Measurements from ENCODE around the gene DHX32.

DNA sequence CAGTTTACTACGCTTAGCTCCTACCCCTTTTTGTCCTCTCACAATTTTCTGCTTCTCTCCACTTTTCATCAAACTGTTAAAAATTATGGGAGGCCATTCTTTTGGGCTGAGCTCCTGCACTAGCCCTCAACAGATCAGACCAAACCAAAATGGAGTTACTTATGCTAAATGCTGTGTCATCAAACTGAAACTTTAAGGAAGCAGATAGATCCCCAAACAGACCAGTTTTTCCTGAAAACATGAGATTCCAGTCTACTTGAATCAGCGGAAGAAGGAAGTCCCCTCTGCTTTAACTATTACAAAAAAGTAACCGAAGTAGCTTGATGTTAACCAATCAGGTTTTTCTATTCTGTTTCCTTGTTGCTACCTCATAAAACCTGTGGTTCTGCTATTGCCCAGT lies 35.9 kb upstream of the DHX32 start:
- TF ChIP-seq, protein P1, sequence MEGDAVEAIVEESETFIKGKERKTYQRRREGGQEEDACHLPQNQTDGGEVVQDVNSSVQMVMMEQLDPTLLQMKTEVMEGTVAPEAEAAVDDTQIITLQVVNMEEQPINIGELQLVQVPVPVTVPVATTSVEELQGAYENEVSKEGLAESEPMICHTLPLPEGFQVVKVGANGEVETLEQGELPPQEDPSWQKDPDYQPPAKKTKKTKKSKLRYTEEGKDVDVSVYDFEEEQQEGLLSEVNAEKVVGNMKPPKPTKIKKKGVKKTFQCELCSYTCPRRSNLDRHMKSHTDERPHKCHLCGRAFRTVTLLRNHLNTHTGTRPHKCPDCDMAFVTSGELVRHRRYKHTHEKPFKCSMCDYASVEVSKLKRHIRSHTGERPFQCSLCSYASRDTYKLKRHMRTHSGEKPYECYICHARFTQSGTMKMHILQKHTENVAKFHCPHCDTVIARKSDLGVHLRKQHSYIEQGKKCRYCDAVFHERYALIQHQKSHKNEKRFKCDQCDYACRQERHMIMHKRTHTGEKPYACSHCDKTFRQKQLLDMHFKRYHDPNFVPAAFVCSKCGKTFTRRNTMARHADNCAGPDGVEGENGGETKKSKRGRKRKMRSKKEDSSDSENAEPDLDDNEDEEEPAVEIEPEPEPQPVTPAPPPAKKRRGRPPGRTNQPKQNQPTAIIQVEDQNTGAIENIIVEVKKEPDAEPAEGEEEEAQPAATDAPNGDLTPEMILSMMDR (conservative IDR thresholded peaks at IDR 0.05; ENCODE audit: low read length): no peak
- no peak for TF ChIP-seq EZH2phosphoT487 (IDR thresholded peaks at IDR 0.05; ENCODE audit: borderline replicate concordance, low read depth, low read length)

Data from OCI-LY7 (cell line).